ENCODE measurements around the gene SLX4IP.

The SLX4IP gene

GRCh38 chr20:10651227-10651990 lies 216.3 kb downstream of the SLX4IP start:
- DNase-seq (ENCODE audit: low read depth), result no peak

GRCh38 chr20:10652185-10652584 lies 217.1 kb downstream of the SLX4IP start:
- DNase-seq (ENCODE audit: low read depth), result no peak

GRCh38 chr20:10652660-10653261 lies 217.7 kb downstream of the SLX4IP start:
- no peak for DNase-seq (ENCODE audit: low read depth)

- no peak for DNase-seq (ENCODE audit: low read depth)
Observed at GRCh38 chr20:10653599-10654249, 218.6 kb downstream of the SLX4IP start.

DNA sequence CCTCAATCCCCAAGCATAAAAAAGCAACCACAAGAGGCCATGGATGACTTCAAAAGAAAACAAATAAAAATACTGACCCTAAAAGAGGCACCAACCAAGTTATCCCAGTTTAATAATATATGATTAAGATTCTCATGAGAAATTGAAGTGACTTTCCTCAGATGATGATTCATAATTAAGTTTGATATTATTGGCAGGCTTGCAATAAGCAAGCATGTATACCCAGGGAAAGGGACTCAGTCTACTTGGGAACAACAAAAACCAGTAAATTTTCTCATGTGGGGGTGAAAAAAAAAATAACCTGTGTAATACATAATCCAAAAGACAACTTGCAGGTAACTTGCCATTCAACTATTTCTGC lies 219.1 kb downstream of the SLX4IP start:
- no peak for DNase-seq (ENCODE audit: low read depth)

DNA sequence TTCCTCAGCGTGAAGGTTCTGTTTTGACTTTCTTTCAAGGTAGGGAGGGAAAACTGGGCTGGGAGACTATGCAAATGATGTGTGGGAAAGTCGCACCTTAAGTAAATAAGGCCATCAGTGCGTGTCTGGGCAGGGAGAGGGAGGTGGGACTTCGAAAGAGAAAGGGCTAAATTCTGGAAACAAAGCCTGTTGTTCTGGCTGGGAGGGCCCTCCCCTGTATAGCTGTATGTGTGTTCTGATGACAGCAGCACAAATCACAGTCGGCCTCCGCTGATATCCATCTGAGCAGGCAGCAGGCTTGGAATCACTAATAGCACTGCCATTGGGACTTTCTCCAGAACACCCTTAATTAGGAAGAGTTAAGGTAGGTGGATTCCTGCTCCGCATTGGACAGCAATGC lies 219.5 kb downstream of the SLX4IP start:
- no peak for DNase-seq (ENCODE audit: low read depth)

GRCh38 chr20:10655720-10656669 lies 220.9 kb downstream of the SLX4IP start:
- DNase-seq (ENCODE audit: low read depth), result no peak

- no peak for DNase-seq (ENCODE audit: low read depth)
Observed at GRCh38 chr20:10657453-10657852, 222.3 kb downstream of the SLX4IP start.

DNA sequence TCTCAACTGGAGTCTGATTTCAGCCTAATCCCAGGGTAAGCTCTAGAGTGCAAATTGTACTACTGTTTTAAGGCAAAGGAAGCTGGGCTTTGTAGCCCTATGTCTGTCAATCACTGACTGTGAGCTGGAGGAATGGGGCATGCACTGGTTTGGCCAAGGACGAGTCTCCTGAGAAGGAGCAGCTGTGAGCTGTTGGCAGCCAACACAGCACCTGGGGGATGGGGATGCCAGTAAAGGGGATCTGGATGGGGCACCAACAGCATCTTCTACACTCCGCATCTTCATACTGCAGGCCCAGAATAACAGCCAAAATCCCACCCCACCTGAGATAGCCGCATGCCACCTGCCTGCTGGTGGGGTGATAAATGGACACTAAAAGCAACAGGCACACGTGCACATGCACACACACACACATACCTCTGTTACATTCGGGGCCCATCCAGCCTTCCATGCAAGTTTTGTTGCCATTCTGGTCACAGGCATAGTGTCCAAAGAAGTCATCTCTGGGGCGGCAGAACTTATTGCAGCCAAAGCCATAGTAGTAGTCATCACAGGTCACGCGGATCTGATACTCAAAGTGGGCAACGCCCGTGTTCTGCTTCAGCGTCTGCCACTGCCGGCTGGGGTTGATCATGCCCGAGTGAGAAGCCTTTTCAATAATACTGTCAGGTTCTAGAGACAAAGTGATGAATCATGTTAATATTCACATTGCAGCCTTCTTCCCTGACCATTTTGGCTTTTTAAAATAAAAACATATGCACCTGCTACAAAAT lies 223.1 kb downstream of the SLX4IP start:
- no peak for DNase-seq (ENCODE audit: low read depth)

DNA sequence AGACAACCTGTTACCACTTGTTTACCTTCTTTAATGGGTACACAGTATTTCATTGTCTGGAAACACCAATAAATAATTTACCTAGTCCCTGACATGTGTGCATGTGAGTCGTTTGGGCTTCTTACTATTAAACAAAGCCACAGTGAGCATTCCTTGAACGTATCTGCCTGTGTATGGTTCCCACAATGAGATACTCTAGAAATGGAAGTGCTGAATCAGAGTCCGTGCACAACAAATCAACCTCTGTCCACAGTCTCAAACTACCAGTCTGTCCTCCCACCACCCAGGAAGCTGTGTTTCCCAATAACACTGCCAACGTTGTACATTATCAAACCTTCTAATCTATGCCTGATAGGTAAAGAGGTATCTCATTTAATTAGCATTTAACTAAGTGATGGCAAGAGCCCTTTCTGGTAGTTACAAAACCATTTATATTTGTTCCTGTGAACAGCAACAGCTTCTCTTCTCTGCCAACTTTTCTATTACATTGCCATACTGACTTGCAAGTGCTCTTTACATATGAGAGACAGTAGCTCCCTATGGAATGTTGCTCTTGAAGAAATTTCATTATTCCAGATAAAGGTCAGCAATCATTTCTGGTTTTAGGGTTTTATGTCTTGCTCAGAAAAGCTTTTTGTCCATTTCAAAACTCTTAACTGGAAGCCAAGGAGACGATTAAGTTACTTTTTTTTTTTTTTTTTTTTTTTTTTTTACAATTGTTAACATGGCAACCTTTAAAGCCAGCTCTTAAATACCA lies 223.9 kb downstream of the SLX4IP start:
- no peak for DNase-seq (ENCODE audit: low read depth)

DNA sequence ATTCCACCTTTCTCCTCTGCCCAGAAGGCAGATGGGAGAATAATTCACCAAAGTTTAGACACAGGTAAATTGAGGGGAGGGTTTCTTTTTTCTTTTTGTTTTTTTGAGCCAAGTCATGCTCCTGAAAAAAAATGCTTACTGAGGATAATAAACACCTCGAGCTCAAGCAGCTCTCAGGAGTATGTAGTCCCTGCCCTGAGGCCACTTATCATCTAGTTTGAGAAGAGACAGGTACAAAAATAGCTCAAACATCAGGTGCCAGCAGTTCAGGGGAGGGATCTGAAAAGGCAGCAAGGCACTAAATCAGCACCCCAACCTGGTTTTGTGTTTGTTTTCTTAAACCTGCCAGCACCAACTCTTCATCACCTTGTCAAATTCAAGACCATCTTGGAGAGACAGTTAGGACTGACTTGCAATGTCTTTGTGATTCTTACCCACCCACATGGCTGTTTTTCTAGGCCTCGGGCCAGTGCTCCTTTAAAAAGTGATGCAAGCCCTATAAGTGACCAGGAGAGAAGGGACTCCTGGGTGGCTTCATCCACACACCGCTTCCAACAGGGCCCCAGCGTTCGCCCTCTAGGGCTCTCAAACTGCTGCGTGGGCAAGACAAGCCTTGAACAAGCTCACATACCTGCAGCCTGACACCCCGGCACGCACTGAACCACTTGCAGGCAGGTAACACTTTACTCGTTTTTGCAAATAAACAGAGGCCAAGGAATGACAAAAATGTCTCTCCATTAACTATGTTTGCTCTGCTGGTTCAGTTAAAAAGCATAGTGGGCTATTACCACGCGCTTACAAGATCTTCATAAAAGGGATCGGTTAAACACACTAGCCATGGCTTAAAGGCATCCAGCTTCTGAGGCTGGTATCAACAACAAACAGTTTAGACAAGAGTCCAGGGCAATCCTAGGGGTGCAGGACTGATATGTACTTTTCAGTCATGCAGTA lies 224.8 kb downstream of the SLX4IP start:
- DNase-seq (ENCODE audit: low read depth), result no peak

- no peak for DNase-seq (ENCODE audit: low read depth)
Observed at GRCh38 chr20:10660661-10661060, 225.6 kb downstream of the SLX4IP start.

DNA sequence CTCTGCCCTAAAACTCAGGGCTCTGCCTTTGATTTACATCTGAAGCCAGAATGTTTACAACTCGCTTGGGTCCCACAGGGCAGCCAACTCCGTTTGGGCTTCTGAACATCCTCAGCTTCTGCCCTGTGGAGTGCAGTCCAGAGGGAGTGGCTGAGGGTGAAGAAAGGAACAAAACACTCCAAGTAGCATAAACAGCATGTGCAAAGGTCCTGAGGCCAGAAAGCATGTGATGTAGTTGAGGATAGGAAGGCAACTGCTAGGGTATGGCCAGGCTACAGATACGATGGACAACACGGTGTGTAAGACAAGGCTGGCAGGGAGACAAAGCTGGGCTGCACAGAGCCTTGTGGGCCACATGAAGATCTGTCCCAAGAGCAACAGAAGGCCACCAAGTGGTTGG lies 226.2 kb downstream of the SLX4IP start:
- DNase-seq (ENCODE audit: low read depth), result no peak

DNA sequence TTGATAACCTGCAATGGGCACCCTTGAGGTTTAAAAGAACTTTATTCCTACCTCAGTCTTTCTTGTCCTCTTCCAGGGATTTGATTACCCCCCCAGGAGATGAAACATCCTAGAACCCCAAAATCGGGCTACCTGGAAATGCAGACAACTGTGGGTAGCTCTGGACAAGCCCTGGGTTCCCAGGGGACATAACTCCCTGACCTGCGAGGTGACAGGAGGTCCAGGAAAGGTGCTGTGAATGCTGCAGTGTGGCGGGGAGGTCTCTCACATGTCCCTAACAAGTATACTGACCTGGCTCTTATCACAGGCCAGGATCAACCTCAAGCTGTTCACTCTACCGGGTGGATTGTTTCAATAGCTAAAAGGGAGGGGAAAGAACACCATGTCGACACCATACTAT lies 227.0 kb downstream of the SLX4IP start:
- no peak for DNase-seq (ENCODE audit: low read depth)

- no peak for DNase-seq (ENCODE audit: low read depth)
Observed at GRCh38 chr20:10662661-10663458, 227.8 kb downstream of the SLX4IP start.

DNA sequence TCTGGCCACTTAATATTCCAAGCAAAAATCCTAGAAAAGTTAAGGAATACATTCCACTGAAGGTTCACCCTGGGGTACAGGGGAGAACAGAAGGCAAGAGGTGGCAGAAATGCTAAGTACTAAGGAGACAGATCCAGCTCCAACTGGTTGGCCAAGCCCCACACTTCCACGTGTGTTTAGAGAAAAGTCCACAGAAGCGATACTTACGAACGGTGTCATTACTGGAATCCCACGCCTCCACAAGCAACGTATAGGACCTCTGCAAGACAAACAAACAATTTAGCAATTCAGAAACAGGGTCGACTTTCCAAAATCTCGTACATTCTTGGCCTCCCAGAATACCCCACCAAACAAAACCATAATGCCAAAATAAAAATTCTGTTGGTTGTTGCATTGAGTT lies 228.7 kb downstream of the SLX4IP start:
- no peak for DNase-seq (ENCODE audit: low read depth)

- no peak for DNase-seq (ENCODE audit: low read depth)
Observed at GRCh38 chr20:10665027-10665561, 230.0 kb downstream of the SLX4IP start.

- no peak for DNase-seq (ENCODE audit: low read depth)
Observed at GRCh38 chr20:10665791-10666190, 230.7 kb downstream of the SLX4IP start.
